ENCODE data around the gene COPA. TPM values are rescaled to one million over a fixed set of nuclear protein-coding genes. Genes with fewer than 3 reads are reported as not detected.

COPA gene
- total and polyA plus RNA-seq, 10 of the 15 experiments (the other 5 are each of a cell fraction or from before 2014, with no cell fraction given), result 53.7 to 180 (median 123) TPM

GRCh38 chr1:160346958-160347357 is 3.9 kb upstream of the COPA start:
- CTCF ChIA-PET, result interaction anchor here (0.6 to 2.9 kb wide), 14 partner anchors 8 to 423 kb away, joined by 3 to 23 read pairs (median 4); no protein-coding TSS in a partner anchor
- TF ChIP-seq NR2C2 (IDR thresholded peaks at IDR 0.05; ENCODE audit: borderline replicate concordance, control insufficient read depth, insufficient read length, low read depth), result no peak
- TF ChIP-seq, protein P1, sequence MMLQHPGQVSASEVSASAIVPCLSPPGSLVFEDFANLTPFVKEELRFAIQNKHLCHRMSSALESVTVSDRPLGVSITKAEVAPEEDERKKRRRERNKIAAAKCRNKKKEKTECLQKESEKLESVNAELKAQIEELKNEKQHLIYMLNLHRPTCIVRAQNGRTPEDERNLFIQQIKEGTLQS (IDR thresholded peaks at IDR 0.05; ENCODE audit: borderline replicate concordance, extremely low read depth, low read depth, low read length), result no peak
- TF ChIP-seq SIX5 (IDR thresholded peaks at IDR 0.05; ENCODE audit: low read depth, low read length, severe bottlenecking), result no peak
- TF ChIP-seq BMI1 (IDR thresholded peaks at IDR 0.05; ENCODE audit: borderline replicate concordance), result no peak
- TF ChIP-seq TBL1XR1 (IDR thresholded peaks at IDR 0.05; ENCODE audit: low read depth, low read length), result no peak
- TF ChIP-seq ETV6 (conservative IDR thresholded peaks at IDR 0.05 in 1 of 2, IDR thresholded peaks at IDR 0.05 in 1 of 2; ENCODE audit: borderline replicate concordance in 1 of 2, low read depth in 1 of 2), result no peak
- TF ChIP-seq RUNX3 (IDR thresholded peaks at IDR 0.05; ENCODE audit: low read length), result peak; percentile 42; the same call in 1 of the 2 replicates
- TF ChIP-seq HCFC1 (IDR thresholded peaks at IDR 0.05; ENCODE audit: low read length), result no peak
- peak; percentile 87 to 90 for TF ChIP-seq BHLHE40 (IDR thresholded peaks at IDR 0.05; ENCODE audit: borderline replicate concordance in 1 of 2, low read depth in 2 of 2, low read length in 1 of 2)
- TF ChIP-seq SPI1 (IDR thresholded peaks at IDR 0.05; ENCODE audit: borderline replicate concordance, insufficient read depth, low read depth, low read length), result peak; percentile 97
- TF ChIP-seq, protein P2, sequence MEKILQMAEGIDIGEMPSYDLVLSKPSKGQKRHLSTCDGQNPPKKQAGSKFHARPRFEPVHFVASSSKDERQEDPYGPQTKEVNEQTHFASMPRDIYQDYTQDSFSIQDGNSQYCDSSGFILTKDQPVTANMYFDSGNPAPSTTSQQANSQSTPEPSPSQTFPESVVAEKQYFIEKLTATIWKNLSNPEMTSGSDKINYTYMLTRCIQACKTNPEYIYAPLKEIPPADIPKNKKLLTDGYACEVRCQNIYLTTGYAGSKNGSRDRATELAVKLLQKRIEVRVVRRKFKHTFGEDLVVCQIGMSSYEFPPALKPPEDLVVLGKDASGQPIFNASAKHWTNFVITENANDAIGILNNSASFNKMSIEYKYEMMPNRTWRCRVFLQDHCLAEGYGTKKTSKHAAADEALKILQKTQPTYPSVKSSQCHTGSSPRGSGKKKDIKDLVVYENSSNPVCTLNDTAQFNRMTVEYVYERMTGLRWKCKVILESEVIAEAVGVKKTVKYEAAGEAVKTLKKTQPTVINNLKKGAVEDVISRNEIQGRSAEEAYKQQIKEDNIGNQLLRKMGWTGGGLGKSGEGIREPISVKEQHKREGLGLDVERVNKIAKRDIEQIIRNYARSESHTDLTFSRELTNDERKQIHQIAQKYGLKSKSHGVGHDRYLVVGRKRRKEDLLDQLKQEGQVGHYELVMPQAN (conservative IDR thresholded peaks at IDR 0.05), result 0 out of 2 replicates have a peak, but pooled peaks have one; percentile 28
- TF ChIP-seq, protein P3, sequence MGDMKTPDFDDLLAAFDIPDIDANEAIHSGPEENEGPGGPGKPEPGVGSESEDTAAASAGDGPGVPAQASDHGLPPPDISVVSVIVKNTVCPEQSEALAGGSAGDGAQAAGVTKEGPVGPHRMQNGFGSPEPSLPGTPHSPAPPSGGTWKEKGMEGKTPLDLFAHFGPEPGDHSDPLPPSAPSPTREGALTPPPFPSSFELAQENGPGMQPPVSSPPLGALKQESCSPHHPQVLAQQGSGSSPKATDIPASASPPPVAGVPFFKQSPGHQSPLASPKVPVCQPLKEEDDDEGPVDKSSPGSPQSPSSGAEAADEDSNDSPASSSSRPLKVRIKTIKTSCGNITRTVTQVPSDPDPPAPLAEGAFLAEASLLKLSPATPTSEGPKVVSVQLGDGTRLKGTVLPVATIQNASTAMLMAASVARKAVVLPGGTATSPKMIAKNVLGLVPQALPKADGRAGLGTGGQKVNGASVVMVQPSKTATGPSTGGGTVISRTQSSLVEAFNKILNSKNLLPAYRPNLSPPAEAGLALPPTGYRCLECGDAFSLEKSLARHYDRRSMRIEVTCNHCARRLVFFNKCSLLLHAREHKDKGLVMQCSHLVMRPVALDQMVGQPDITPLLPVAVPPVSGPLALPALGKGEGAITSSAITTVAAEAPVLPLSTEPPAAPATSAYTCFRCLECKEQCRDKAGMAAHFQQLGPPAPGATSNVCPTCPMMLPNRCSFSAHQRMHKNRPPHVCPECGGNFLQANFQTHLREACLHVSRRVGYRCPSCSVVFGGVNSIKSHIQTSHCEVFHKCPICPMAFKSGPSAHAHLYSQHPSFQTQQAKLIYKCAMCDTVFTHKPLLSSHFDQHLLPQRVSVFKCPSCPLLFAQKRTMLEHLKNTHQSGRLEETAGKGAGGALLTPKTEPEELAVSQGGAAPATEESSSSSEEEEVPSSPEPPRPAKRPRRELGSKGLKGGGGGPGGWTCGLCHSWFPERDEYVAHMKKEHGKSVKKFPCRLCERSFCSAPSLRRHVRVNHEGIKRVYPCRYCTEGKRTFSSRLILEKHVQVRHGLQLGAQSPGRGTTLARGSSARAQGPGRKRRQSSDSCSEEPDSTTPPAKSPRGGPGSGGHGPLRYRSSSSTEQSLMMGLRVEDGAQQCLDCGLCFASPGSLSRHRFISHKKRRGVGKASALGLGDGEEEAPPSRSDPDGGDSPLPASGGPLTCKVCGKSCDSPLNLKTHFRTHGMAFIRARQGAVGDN (IDR thresholded peaks at IDR 0.05), result peak; percentile 84
- TF ChIP-seq NFXL1 (IDR thresholded peaks at IDR 0.05; ENCODE audit: borderline replicate concordance), result no peak
- TF ChIP-seq POLR2A (IDR thresholded peaks at IDR 0.05; ENCODE audit: low read depth, low read length), result no peak
- no peak for TF ChIP-seq HDGF (IDR thresholded peaks at IDR 0.05)

More at GRCh38 chr1:160346958-160347357, 3.9 kb upstream of the COPA start:
- no peak overlapping the region; the same call in 1 of the 2 replicates for H2AFZ ChIP-seq (ENCODE audit: control insufficient read depth, low read depth, low read length)
- RAD21 ChIA-PET (ENCODE audit: unreplicated experiment), result interaction anchor here (0.7 to 1.8 kb wide), 4 partner anchors 29 to 262 kb away, joined by 3 to 11 read pairs (median 3); no protein-coding TSS in a partner anchor
- no peaks in the 10 kb centered on the region for H4K20me1 ChIP-seq (ENCODE audit: control insufficient read depth, insufficient read depth)
- DNase-seq (ENCODE audit: low read depth, low spot score), result peak; percentile 46
- H3K27ac ChIP-seq (ENCODE audit: control insufficient read depth, insufficient read depth), result peak overlapping the region; percentile 78
- FAIRE-seq, result no peak
- 0 out of 2 replicates have a peak overlapping the region, but pooled peaks have one; percentile 31 for H3K4me3 ChIP-seq
- WGBS (ENCODE audit: insufficient coverage, insufficient replicate concordance, low lambda C conversion rate, missing lambda C conversion rate), result 23% methylated on average over 4 of the region's 4 CpGs
- BruUV-seq (replicated peaks), result no TSS peak
- H3K4me1 ChIP-seq (ENCODE audit: control insufficient read depth, insufficient read depth, low read length), result peaks cover 20% of the 10 kb centered on the region
- SMC1A ChIA-PET (ENCODE audit: uncharacterized antibody, unreplicated experiment), result interaction anchor here (0.8 to 2.0 kb wide), 8 partner anchors 8 to 234 kb away, joined by 3 to 6 read pairs (median 4); no protein-coding TSS in a partner anchor
- H3K9ac ChIP-seq (ENCODE audit: control insufficient read depth, insufficient read depth, low read length), result peak overlapping the region; percentile 42; the same call in 1 of the 2 replicates
- H3K9me3 ChIP-seq (replicated peaks; ENCODE audit: control insufficient read depth, insufficient read depth, low read length), result no peaks in the 10 kb centered on the region
- in situ Hi-C loops (cut with MboI) (loop anchor here (25.0 kb wide), 1 partner anchor 1310 kb away; no protein-coding TSS in a partner anchor), intact Hi-C loops (cut with micrococcal nuclease; ENCODE audit: unreplicated experiment) (no loop called here)
- POLR2A ChIA-PET, result interaction anchor here (0.6 to 4.8 kb wide), 7 partner anchors 9 to 332 kb away, joined by 3 to 25 read pairs (median 4); no protein-coding TSS in a partner anchor
- H3K79me2 ChIP-seq (ENCODE audit: control insufficient read depth, insufficient read depth, low read length), result peaks cover 53% of the 10 kb centered on the region
- peak; percentile 71 for ATAC-seq
- H3K36me3 ChIP-seq (ENCODE audit: control insufficient read depth in 2 of 2, insufficient read depth in 2 of 2, low read length in 1 of 2), result peaks cover 18 to 27% of the 10 kb centered on the region in 2 experiments
- peak overlapping the region; percentile 90 for H3K4me2 ChIP-seq (ENCODE audit: control insufficient read depth, insufficient read depth)
- no peaks in the 10 kb centered on the region for H3K27me3 ChIP-seq (replicated peaks in 1 of 2; ENCODE audit: control insufficient read depth in 2 of 2, insufficient read depth in 2 of 2, low read length in 1 of 2)

Measured in GM12878 (cell line).